Activated CD4-positive, alpha-beta memory T cell treated with anti-CD3 and anti-CD28 coated beads for 36 hours (primary cell): Measurements from ENCODE around the gene UBTD1. TPM values are rescaled to one million over a fixed set of nuclear protein-coding genes. Genes with fewer than 3 reads are reported as not detected.
"Not testable (repeated sequence)": the region's sequence is repeated elsewhere in the genome, so short reads cannot be mapped to it uniquely, and the experiment has no call there.

Experiments
- CTCF ChIA-PET: fragments of 350-600 bp; sonication (Branson Sonifier 250); formaldehyde crosslinking; loops from one replicate; lab custom pipeline; 2021; ENCODE audit warnings: antibody characterized with exemption, inconsistent platforms; lab: Charles Lee
- POLR2A ChIA-PET: fragments of 350-600 bp; sonication (Branson Sonifier 250); formaldehyde crosslinking; loops from one replicate; lab custom pipeline; 2021; ENCODE audit warnings: antibody characterized with exemption; lab: Charles Lee
- DNase-seq: peaks from one replicate; pipeline ENCODE4 v3.0.0-alpha.2; 2020
- H3K27ac Mint-ChIP-seq: one replicate; pipeline ENCODE4 v1.8.0; 2021; ENCODE audit warnings: mixed read lengths
- H3K27me3 Mint-ChIP-seq: one replicate; pipeline ENCODE4 v1.8.0; 2021; ENCODE audit warnings: mixed read lengths
- H3K36me3 Mint-ChIP-seq: one replicate; pipeline ENCODE4 v1.8.0; 2021; ENCODE audit warnings: mixed read lengths
- H3K4me1 Mint-ChIP-seq: one replicate; pipeline ENCODE4 v1.8.0; 2021; ENCODE audit warnings: low read depth, mixed read lengths
- H3K4me3 Mint-ChIP-seq: one replicate; pipeline ENCODE4 v1.8.0; 2021; ENCODE audit warnings: mild to moderate bottlenecking, mixed read lengths
- H3K9me3 Mint-ChIP-seq: one replicate; pipeline ENCODE4 v1.8.0; 2021; ENCODE audit warnings: mixed read lengths
- intact Hi-C: fragments of 100-400 bp; cut with micrococcal nuclease; formaldehyde crosslinking; loops from one replicate; pipeline ENCODE4 v1.15.1; 2023
- total RNA-seq, 2 experiments: library from RNA; stranded (reverse); gene quantifications; one replicate each; pipeline ENCODE4 v1.2.3, GENCODE V29; 2021

UBTD1 gene
- total RNA-seq, 2 experiments from 2014 or later = 1.6 to 2.6 TPM

DNA sequence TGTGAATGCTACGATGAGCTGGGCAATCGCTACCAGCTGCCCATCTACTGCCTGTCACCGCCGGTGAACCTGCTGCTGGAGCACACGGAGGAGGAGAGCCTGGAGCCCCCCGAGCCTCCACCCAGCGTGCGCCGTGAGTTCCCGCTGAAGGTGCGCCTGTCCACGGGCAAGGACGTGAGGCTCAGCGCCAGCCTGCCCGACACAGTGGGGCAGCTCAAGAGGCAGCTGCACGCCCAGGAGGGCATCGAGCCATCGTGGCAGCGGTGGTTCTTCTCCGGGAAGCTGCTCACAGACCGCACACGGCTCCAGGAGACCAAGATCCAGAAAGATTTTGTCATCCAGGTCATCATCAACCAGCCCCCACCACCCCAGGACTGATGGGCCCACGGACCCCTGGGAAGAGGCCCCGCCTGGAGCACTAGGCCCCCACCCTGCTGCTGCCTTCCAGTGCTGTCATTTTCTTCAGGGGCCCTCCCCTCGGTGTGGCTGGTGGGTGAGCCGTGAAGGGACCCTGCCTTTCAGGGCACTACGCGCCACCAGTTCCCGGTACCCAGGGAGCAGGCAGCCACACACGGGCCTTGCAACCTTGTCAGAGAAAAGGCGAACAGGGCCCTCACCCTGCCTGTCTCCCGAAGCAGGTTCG, 71.5 kb downstream of the UBTD1 start:
- no peak overlapping the region for H3K27ac Mint-ChIP-seq
- no peak for DNase-seq
- CTCF ChIA-PET = interaction anchor here (1.6 to 3.0 kb wide), 2 partner anchors 17 to 36 kb away, joined by 4 to 18 read pairs; no protein-coding TSS in a partner anchor
- H3K4me1 Mint-ChIP-seq = peaks cover 4% of the 10 kb centered on the region
- no peaks in the 10 kb centered on the region for H3K9me3 Mint-ChIP-seq
- intact Hi-C loops = loop anchor here (10.0 kb wide), 1 partner anchor 165 kb away; the partner anchor contains the start of gene ZFYVE27
- POLR2A ChIA-PET = no interaction called here
- H3K36me3 Mint-ChIP-seq = no peaks in the 10 kb centered on the region
- H3K27me3 Mint-ChIP-seq = no peaks in the 10 kb centered on the region
- H3K4me3 Mint-ChIP-seq = no peak overlapping the region

- H3K27ac Mint-ChIP-seq = no peak overlapping the region
- POLR2A ChIA-PET = no interaction called here
- no peaks in the 10 kb centered on the region for H3K9me3 Mint-ChIP-seq
- H3K4me1 Mint-ChIP-seq = peaks cover 4% of the 10 kb centered on the region
- DNase-seq = no peak
- no peaks in the 10 kb centered on the region for H3K36me3 Mint-ChIP-seq
- intact Hi-C loops = loop anchor here (10.0 kb wide), 1 partner anchor 164 kb away; the partner anchor contains the start of gene ZFYVE27
- no peaks in the 10 kb centered on the region for H3K27me3 Mint-ChIP-seq
- CTCF ChIA-PET = interaction anchor here (1.0 to 3.0 kb wide), 16 partner anchors 12 to 166 kb away, joined by 3 to 18 read pairs (median 4); partner anchors contain the start of genes HOGA1, MORN4 and ZFYVE27
- H3K4me3 Mint-ChIP-seq = no peak overlapping the region
Measured at GRCh38 chr10:97570789-97571471, 72.2 kb downstream of the UBTD1 start.

DNA sequence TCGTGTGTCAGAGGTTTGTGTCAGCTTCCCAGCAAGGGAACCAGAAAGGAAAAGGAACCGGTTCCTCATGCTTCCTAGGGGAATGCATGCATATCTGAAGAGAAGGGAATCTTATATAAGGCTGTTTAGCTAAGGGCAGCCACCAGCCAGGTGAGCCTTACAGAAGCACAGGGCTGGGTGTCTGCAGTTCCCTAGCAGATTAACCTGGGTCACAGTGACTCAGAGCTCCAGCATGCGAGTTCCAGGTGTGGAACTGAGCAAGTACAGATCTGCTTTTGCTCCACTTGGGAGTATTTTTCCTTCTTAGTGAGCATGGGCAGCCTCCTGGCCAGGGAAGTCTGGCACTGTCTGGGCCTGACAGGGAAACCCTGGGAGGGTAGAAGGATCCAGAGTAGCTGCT, 72.9 kb downstream of the UBTD1 start:
- intact Hi-C loops = loop anchor here (2.0 to 10.0 kb wide), 3 partner anchors 41 to 163 kb away; partner anchors contain the start of genes PI4K2A and ZFYVE27
- peaks cover 2% of the 10 kb centered on the region for H3K4me1 Mint-ChIP-seq

DNA sequence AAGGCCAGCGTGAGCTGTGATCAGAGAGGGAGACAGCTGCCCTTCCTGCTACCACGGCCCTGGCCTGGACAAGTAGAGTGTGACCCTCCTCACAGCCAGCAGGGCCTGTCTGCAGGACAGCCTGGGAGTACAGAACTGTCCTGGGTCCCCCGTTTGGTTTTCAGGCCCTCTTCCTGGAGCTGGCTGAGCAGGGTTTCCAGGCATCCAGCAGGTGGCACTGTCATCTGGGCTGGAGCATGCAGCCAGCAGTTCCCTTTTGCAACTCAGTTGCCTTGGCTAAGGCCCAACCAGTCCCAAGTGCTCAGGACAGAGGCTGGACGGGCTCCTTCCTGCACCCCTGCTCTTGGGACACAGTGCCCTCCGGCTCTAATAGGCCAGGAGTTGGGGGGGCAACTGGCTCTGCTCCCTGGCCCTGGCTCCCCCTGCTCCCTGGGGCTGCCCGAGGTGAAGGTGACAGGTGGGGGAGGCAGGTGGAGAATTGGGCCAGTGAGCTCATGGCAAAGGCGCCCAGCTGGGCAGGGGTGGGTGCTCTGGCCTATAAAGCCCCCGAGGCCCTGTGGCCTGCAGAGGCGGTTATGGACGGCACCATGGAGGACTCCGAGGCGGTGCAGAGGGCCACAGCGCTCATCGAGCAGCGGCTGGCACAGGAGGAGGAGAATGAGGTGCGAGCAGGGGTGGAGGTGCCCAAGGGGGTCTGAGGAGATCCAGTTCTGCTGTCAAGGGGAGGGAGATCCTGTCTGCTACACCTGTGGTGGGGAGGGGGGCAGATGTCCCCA, 73.7 kb downstream of the UBTD1 start, which contains the start of gene ANKRD2:
TSS of gene ANKRD2 (plus strand) at position 566 of the 776 bp plus-strand sequence. CDS start at position 576, 10 bp downstream.
- H3K4me1 Mint-ChIP-seq = no peaks in the 10 kb centered on the region
- POLR2A ChIA-PET = no interaction called here
- H3K27ac Mint-ChIP-seq = no peak within 1 kb of the TSS
- no peaks in the 10 kb centered on the region for H3K9me3 Mint-ChIP-seq
- DNase-seq = peak; percentile 70
- no peaks in the 10 kb centered on the region for H3K36me3 Mint-ChIP-seq
- intact Hi-C loops = loop anchor here (2.0 to 10.0 kb wide), 3 partner anchors 40 to 162 kb away; partner anchors contain the start of genes PI4K2A and ZFYVE27
- no peak within 1 kb of the TSS for H3K4me3 Mint-ChIP-seq
- CTCF ChIA-PET = interaction anchor here (0.6 to 3.0 kb wide), 30 partner anchors 12 to 499 kb away, joined by 3 to 18 read pairs (median 4); partner anchors contain the start of genes AVPI1, HOGA1, PI4K2A and ZFYVE27
- no peaks in the 10 kb centered on the region for H3K27me3 Mint-ChIP-seq

More for the DNA sequence above, 72.9 kb downstream of the UBTD1 start:
- H3K27me3 Mint-ChIP-seq = no peaks in the 10 kb centered on the region
- H3K4me3 Mint-ChIP-seq = no peak overlapping the region
- no peak overlapping the region for H3K27ac Mint-ChIP-seq
- ChIA-PET POLR2A (no interaction called here), CTCF (interaction anchor here (0.6 to 3.0 kb wide), 30 partner anchors 12 to 498 kb away, joined by 3 to 18 read pairs (median 4); partner anchors contain the start of genes AVPI1, HOGA1, MORN4 and PI4K2A)
- no peaks in the 10 kb centered on the region for H3K36me3 Mint-ChIP-seq
- DNase-seq = no peak
- no peaks in the 10 kb centered on the region for H3K9me3 Mint-ChIP-seq

DNA sequence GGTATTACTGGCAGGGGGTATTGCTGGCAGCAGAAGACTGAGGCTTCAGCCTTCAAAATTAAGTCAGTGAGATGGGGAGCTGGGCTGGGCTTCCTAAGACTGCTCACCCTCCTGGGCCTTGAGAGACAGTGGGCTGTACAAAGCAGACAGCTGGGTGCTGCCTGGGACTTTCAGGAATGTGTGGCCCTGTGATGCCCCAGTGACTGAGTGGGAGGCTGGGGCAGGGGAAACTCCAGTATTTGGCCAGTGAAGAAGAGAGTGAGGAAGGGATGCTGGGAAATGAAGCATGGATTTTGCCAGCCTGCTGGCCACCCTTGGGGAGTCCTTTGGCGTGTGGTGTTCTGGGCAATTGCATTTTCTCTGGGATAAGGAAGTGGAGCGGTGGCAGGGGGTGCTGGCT, 74.3 kb downstream of the UBTD1 start:
- H3K27ac Mint-ChIP-seq = no peak overlapping the region
- H3K4me1 Mint-ChIP-seq = no peaks in the 10 kb centered on the region
- ChIA-PET CTCF (interaction anchor here (1.0 to 2.0 kb wide), 6 partner anchors 19 to 161 kb away, joined by 3 to 16 read pairs (median 6); partner anchors contain the start of gene PI4K2A), POLR2A (no interaction called here)
- no peaks in the 10 kb centered on the region for H3K27me3 Mint-ChIP-seq
- intact Hi-C loops = loop anchor here (2.0 to 10.0 kb wide), 3 partner anchors 40 to 162 kb away; partner anchors contain the start of genes PI4K2A and ZFYVE27
- no peak overlapping the region for H3K4me3 Mint-ChIP-seq
- no peaks in the 10 kb centered on the region for H3K9me3 Mint-ChIP-seq
- DNase-seq = no peak
- H3K36me3 Mint-ChIP-seq = no peaks in the 10 kb centered on the region

- intact Hi-C loops = loop anchor here (2.0 to 10.0 kb wide), 3 partner anchors 39 to 161 kb away; partner anchors contain the start of genes PI4K2A and ZFYVE27
- no peak overlapping the region for H3K27ac Mint-ChIP-seq
- no peaks in the 10 kb centered on the region for H3K36me3 Mint-ChIP-seq
- H3K4me1 Mint-ChIP-seq = no peaks in the 10 kb centered on the region
- H3K27me3 Mint-ChIP-seq = no peaks in the 10 kb centered on the region
- DNase-seq = no peak
- no peak overlapping the region for H3K4me3 Mint-ChIP-seq
- ChIA-PET CTCF (interaction anchor here (0.9 kb wide), 1 partner anchor 20 kb away, joined by 4 read pairs; no protein-coding TSS in a partner anchor), POLR2A (no interaction called here)
- H3K9me3 Mint-ChIP-seq = no peaks in the 10 kb centered on the region
Measured at GRCh38 chr10:97573672-97574071, 74.9 kb downstream of the UBTD1 start.

DNA sequence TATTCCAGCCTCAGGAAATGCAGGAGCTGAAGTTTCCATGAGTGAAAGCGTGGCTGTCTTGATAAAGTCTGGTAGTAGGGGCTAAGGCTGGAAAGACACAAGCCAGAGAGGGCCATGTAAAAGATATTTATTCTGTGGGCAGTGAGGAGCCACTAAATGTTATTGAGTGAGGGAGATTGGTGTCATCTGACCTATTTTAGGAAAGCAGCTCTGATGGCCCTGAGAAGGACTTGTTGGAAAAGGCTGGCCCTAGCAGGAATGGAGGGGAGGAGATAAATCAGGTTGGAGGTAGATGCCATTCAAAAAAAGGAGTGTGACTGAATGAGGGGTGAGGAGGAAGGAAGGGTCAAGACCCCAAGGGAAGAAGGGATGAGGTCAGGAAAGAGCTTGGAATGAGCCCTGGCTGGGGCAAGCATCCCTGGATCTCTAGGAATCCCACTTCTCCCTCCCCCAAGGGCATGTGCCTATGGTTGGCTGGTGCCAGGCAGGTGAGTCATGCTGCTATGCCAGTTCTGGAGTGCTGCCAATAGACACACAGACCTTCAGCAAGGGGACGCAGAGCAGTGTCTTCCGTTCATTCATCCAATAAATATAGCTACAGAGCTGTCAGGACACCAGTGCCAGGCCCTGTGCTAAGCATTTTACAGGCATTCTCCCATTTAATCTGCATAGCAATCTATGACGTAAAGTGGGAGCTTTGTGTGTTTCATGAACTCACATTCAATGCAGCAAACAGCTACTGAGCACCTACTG, 75.8 kb downstream of the UBTD1 start:
- DNase-seq = no peak

DNA sequence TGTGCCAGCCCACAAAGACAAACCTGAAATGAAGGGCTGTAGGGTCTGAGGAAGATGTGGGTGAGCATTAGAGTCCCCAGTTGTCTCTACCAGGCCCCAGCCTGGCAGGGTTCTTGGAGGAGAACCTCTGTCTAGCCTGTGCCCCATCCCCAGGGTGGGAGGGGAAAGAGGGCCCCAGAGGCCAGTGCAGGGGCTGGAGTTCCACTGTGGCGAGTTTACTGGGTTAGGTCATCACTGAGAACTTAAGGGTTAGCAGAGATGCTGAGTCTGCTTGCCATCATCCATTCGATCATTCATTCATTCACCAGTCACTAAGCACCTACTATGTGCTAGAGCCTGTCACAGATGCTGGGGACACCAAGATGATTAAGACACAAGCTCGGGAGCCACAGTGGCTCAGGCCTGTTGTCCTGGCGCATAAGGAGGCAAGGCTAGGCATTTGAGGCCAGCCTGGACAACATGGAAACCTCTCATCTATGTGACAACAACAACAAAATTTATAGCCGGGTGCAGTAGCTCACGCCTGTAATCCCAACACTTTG, 76.5 kb downstream of the UBTD1 start:
- Mint-ChIP-seq H3K27ac (no peak overlapping the region), H3K9me3 (no peaks in the 10 kb centered on the region), H3K4me1 (no peaks in the 10 kb centered on the region), H3K4me3 (no peak overlapping the region), H3K36me3 (no peaks in the 10 kb centered on the region), H3K27me3 (no peaks in the 10 kb centered on the region)
- ChIA-PET POLR2A (no interaction called here), CTCF (no interaction called here)
- intact Hi-C loops = loop anchor here (10.0 kb wide), 1 partner anchor 160 kb away; the partner anchor contains the start of gene ZFYVE27
- DNase-seq = no peak

More for the DNA sequence above, 75.8 kb downstream of the UBTD1 start:
- ChIA-PET CTCF (no interaction called here), POLR2A (no interaction called here)
- Mint-ChIP-seq H3K36me3 (no peaks in the 10 kb centered on the region), H3K27ac (no peak overlapping the region), H3K4me3 (no peak overlapping the region), H3K27me3 (no peaks in the 10 kb centered on the region), H3K9me3 (no peaks in the 10 kb centered on the region), H3K4me1 (no peaks in the 10 kb centered on the region)
- intact Hi-C loops = loop anchor here (10.0 kb wide), 1 partner anchor 160 kb away; the partner anchor contains the start of gene ZFYVE27

DNA sequence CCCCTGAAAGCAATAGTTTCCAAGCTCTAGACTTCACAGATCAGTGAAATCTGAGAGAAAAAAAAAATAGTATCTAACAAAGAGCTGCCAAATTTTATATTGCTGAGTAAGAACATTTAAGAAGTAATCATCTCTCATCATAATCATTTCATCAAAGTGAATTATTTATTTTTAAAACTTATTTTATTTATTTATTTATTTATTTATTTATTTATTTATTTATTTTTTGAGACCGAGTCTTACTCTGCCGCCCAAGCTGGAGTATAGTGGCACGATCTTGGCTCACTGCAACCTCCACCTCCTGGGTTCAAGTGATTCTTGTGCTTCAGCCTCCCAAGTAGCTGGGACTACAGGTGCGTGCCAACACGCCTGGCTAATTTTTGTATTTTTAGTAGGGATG, 77.8 kb downstream of the UBTD1 start:
- DNase-seq, H3K27ac Mint-ChIP-seq, H3K9me3 Mint-ChIP-seq, POLR2A ChIA-PET, H3K4me3 Mint-ChIP-seq, H3K4me1 Mint-ChIP-seq, H3K36me3 Mint-ChIP-seq, H3K27me3 Mint-ChIP-seq: not testable (repeated sequence)
- CTCF ChIA-PET = interaction anchor here (1.1 kb wide), 1 partner anchor 101 kb away, joined by 4 read pairs; no protein-coding TSS in a partner anchor
- intact Hi-C loops = loop anchor here (10.0 kb wide), 1 partner anchor 158 kb away; the partner anchor contains the start of gene ZFYVE27

GRCh38 chr10:97577701-97578100, 79.0 kb downstream of the UBTD1 start:
- ChIA-PET POLR2A (no interaction called here), CTCF (interaction anchor here (1.0 kb wide), 1 partner anchor 24 kb away, joined by 3 read pairs; no protein-coding TSS in a partner anchor)
- Mint-ChIP-seq H3K4me3 (no peak overlapping the region), H3K4me1 (no peaks in the 10 kb centered on the region), H3K36me3 (no peaks in the 10 kb centered on the region), H3K9me3 (no peaks in the 10 kb centered on the region), H3K27me3 (no peaks in the 10 kb centered on the region), H3K27ac (no peak overlapping the region)
- no peak for DNase-seq
- intact Hi-C loops = loop anchor here (10.0 kb wide), 1 partner anchor 157 kb away; the partner anchor contains the start of gene ZFYVE27
